Measurements from ENCODE around the gene NCAPG2.
A peak's percentile ranks its signal among the peaks of the same experiment; 100 is the strongest.

NCAPG2 gene, protein sequence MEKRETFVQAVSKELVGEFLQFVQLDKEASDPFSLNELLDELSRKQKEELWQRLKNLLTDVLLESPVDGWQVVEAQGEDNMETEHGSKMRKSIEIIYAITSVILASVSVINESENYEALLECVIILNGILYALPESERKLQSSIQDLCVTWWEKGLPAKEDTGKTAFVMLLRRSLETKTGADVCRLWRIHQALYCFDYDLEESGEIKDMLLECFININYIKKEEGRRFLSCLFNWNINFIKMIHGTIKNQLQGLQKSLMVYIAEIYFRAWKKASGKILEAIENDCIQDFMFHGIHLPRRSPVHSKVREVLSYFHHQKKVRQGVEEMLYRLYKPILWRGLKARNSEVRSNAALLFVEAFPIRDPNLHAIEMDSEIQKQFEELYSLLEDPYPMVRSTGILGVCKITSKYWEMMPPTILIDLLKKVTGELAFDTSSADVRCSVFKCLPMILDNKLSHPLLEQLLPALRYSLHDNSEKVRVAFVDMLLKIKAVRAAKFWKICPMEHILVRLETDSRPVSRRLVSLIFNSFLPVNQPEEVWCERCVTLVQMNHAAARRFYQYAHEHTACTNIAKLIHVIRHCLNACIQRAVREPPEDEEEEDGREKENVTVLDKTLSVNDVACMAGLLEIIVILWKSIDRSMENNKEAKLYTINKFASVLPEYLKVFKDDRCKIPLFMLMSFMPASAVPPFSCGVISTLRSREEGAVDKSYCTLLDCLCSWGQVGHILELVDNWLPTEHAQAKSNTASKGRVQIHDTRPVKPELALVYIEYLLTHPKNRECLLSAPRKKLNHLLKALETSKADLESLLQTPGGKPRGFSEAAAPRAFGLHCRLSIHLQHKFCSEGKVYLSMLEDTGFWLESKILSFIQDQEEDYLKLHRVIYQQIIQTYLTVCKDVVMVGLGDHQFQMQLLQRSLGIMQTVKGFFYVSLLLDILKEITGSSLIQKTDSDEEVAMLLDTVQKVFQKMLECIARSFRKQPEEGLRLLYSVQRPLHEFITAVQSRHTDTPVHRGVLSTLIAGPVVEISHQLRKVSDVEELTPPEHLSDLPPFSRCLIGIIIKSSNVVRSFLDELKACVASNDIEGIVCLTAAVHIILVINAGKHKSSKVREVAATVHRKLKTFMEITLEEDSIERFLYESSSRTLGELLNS

GRCh38 chr7:158704524-158705233 lies at the start of gene NCAPG2:
NCAPG2 (minus strand) TSS chr7:158704804; CDS start chr7:158701899, 2,905 bp downstream.
- H3K9ac ChIP-seq (ENCODE audit: low read depth in 1 of 2, low read length in 2 of 2), result peak within 1 kb of the TSS; percentile 84 to 93
- peaks cover 9 to 14% of the 10 kb centered on the region in 2 donors for H3K4me1 ChIP-seq (ENCODE audit: control insufficient read depth in 2 of 2, insufficient read depth in 2 of 2, low read length in 2 of 2)
- H3K27me3 ChIP-seq (ENCODE audit: control insufficient read depth in 2 of 2, insufficient read depth in 2 of 2, low read length in 2 of 2), result no peaks in the 10 kb centered on the region
- H3K9me3 ChIP-seq (ENCODE audit: control insufficient read depth in 2 of 2, low read length in 2 of 2), result no peaks in the 10 kb centered on the region
- peak within 1 kb of the TSS; percentile 82 to 90 for H3K4me3 ChIP-seq (ENCODE audit: low read length in 2 of 2)
- peaks cover 0 to 2% of the 10 kb centered on the region in 2 donors for H3K36me3 ChIP-seq (ENCODE audit: control insufficient read depth in 2 of 2, insufficient read depth in 2 of 2, low read length in 2 of 2)
- peak within 1 kb of the TSS; percentile 94 to 96 for H3K27ac ChIP-seq (ENCODE audit: low read depth in 2 of 2, low read length in 2 of 2)

DNA sequence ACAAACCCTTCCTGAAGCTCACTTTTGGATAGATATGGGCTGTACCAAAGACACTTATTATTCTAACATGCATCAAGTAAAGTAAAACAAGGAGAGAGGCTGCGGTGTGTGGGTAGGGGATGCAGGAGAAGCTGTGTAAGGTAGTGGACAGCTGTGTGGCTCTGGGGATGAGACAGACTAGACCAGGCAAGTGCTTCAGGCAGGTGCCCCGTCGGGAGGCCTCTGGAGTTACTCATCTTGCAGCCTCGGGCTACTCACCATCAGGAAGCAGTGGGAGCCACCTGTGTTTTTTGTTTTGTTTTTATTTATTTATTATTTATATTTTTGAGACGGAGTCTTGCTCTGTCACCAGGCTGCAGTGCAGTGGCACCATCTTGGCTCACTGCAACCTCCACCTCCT lies 49.3 kb upstream of the NCAPG2 start:
- Histone ChIP-seq H3K9me3 (ENCODE audit: control insufficient read depth in 2 of 2, low read length in 2 of 2) (no peaks in the 10 kb centered on the region), H3K4me3 (ENCODE audit: low read length in 2 of 2) (no peak overlapping the region), H3K27ac (ENCODE audit: low read depth in 2 of 2, low read length in 2 of 2) (no peak overlapping the region), H3K27me3 (ENCODE audit: control insufficient read depth in 2 of 2, insufficient read depth in 2 of 2, low read length in 2 of 2) (no peaks in the 10 kb centered on the region), H3K9ac (ENCODE audit: low read depth in 1 of 2, low read length in 2 of 2) (no peak overlapping the region), H3K36me3 (ENCODE audit: control insufficient read depth in 2 of 2, insufficient read depth in 2 of 2, low read length in 2 of 2) (peaks cover 20 to 32% of the 10 kb centered on the region in 2 donors), H3K4me1 (ENCODE audit: control insufficient read depth in 2 of 2, insufficient read depth in 2 of 2, low read length in 2 of 2) (no peaks in the 10 kb centered on the region)

- Histone ChIP-seq H3K9ac (ENCODE audit: low read depth in 1 of 2, low read length in 2 of 2) (no peak overlapping the region), H3K27me3 (ENCODE audit: control insufficient read depth in 2 of 2, insufficient read depth in 2 of 2, low read length in 2 of 2) (no peaks in the 10 kb centered on the region), H3K27ac (ENCODE audit: low read depth in 2 of 2, low read length in 2 of 2) (no peak overlapping the region), H3K9me3 (ENCODE audit: control insufficient read depth in 2 of 2, low read length in 2 of 2) (no peaks in the 10 kb centered on the region), H3K4me3 (ENCODE audit: low read length in 2 of 2) (no peak overlapping the region), H3K4me1 (ENCODE audit: control insufficient read depth in 2 of 2, insufficient read depth in 2 of 2, low read length in 2 of 2) (no peaks in the 10 kb centered on the region), H3K36me3 (ENCODE audit: control insufficient read depth in 2 of 2, insufficient read depth in 2 of 2, low read length in 2 of 2) (peaks cover 20 to 29% of the 10 kb centered on the region in 2 donors)
Measured at GRCh38 chr7:158751751-158752150, 47.1 kb upstream of the NCAPG2 start.

DNA sequence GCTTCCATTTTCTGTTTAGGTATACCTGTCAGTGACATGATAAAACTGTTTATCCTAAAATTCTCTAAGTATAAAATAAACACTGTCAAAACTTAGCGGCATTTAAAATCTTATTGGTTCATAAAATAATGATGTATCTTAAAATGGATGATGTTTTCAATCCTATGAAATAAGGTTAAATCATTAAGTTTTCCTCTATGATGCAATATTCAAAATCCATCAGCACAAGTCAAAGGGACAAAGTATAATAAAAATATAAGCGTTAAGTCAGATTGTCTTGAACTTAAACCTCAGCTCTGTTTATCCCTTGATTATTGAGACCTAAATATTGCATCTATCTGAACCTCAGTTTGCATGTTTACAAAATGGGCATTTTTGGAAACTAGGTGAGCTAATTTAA lies 46.6 kb upstream of the NCAPG2 start:
- H3K27ac ChIP-seq (ENCODE audit: low read depth in 2 of 2, low read length in 2 of 2), result no peak overlapping the region
- H3K9ac ChIP-seq (ENCODE audit: low read depth in 1 of 2, low read length in 2 of 2), result no peak overlapping the region
- no peak overlapping the region for H3K4me3 ChIP-seq (ENCODE audit: low read length in 2 of 2)
- H3K36me3 ChIP-seq (ENCODE audit: control insufficient read depth in 2 of 2, insufficient read depth in 2 of 2, low read length in 2 of 2), result peaks cover 20 to 29% of the 10 kb centered on the region in 2 donors
- H3K9me3 ChIP-seq (ENCODE audit: control insufficient read depth in 2 of 2, low read length in 2 of 2), result no peaks in the 10 kb centered on the region
- H3K27me3 ChIP-seq (ENCODE audit: control insufficient read depth in 2 of 2, insufficient read depth in 2 of 2, low read length in 2 of 2), result no peaks in the 10 kb centered on the region
- H3K4me1 ChIP-seq (ENCODE audit: control insufficient read depth in 2 of 2, insufficient read depth in 2 of 2, low read length in 2 of 2), result no peaks in the 10 kb centered on the region

DNA sequence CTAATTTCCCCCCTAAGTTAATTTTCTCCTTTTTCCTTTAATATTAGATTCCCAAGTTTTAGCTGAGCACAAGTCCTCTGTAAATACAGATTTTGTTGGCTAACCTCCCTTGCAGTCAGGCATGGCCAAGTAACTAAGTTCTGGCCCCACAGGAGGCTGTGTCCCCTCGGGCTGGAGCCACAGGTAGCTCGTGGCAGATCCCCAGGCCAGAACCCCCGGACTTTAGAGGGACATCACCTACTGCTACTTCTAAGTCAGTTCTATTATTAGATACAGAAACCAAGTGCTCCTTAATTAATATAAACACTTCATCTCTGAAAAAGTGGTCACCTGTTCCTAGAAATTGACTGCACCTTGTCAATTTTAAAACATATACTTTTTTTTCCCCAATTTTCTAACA lies 46.1 kb upstream of the NCAPG2 start:
- H3K4me1 ChIP-seq (ENCODE audit: control insufficient read depth in 2 of 2, insufficient read depth in 2 of 2, low read length in 2 of 2), result no peaks in the 10 kb centered on the region
- no peak overlapping the region for H3K9ac ChIP-seq (ENCODE audit: low read depth in 1 of 2, low read length in 2 of 2)
- H3K27ac ChIP-seq (ENCODE audit: low read depth in 2 of 2, low read length in 2 of 2), result no peak overlapping the region
- no peaks in the 10 kb centered on the region for H3K27me3 ChIP-seq (ENCODE audit: control insufficient read depth in 2 of 2, insufficient read depth in 2 of 2, low read length in 2 of 2)
- H3K36me3 ChIP-seq (ENCODE audit: control insufficient read depth in 2 of 2, insufficient read depth in 2 of 2, low read length in 2 of 2), result peaks cover 20 to 26% of the 10 kb centered on the region in 2 donors
- no peaks in the 10 kb centered on the region for H3K9me3 ChIP-seq (ENCODE audit: control insufficient read depth in 2 of 2, low read length in 2 of 2)
- H3K4me3 ChIP-seq (ENCODE audit: low read length in 2 of 2), result no peak overlapping the region

- H3K9me3 ChIP-seq (ENCODE audit: control insufficient read depth in 2 of 2, low read length in 2 of 2), result no peaks in the 10 kb centered on the region
- no peaks in the 10 kb centered on the region for H3K4me1 ChIP-seq (ENCODE audit: control insufficient read depth in 2 of 2, insufficient read depth in 2 of 2, low read length in 2 of 2)
- peaks cover 11 to 19% of the 10 kb centered on the region in 2 donors for H3K36me3 ChIP-seq (ENCODE audit: control insufficient read depth in 2 of 2, insufficient read depth in 2 of 2, low read length in 2 of 2)
- no peak overlapping the region for H3K4me3 ChIP-seq (ENCODE audit: low read length in 2 of 2)
- no peak overlapping the region for H3K9ac ChIP-seq (ENCODE audit: low read depth in 1 of 2, low read length in 2 of 2)
- no peaks in the 10 kb centered on the region for H3K27me3 ChIP-seq (ENCODE audit: control insufficient read depth in 2 of 2, insufficient read depth in 2 of 2, low read length in 2 of 2)
- no peak overlapping the region for H3K27ac ChIP-seq (ENCODE audit: low read depth in 2 of 2, low read length in 2 of 2)
Measured at GRCh38 chr7:158749396-158749795, 44.8 kb upstream of the NCAPG2 start.

DNA sequence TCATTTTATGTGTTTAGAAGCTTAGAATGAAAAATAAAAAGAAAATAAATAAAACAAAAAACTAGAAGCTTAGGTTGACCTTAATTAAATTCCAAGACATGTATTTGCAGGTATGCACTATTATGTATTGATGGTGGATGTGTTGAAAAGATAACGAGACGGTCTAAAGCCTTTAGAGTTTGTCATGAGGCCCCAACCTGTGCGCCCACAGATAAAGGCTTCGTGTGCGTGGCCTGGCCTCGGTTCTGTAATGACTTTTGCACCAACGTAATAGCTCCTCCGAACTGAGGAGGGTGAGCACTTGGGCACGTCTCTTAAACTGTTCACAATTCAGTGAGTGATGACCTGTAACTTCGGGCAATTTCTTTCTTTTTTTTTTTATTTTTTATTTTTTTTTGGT lies 43.7 kb upstream of the NCAPG2 start:
- no peak overlapping the region for H3K4me3 ChIP-seq (ENCODE audit: low read length in 2 of 2)
- H3K27me3 ChIP-seq (ENCODE audit: control insufficient read depth in 2 of 2, insufficient read depth in 2 of 2, low read length in 2 of 2), result no peaks in the 10 kb centered on the region
- no peaks in the 10 kb centered on the region for H3K9me3 ChIP-seq (ENCODE audit: control insufficient read depth in 2 of 2, low read length in 2 of 2)
- H3K36me3 ChIP-seq (ENCODE audit: control insufficient read depth in 2 of 2, insufficient read depth in 2 of 2, low read length in 2 of 2), result peaks cover 13 to 17% of the 10 kb centered on the region in 2 donors
- no peak overlapping the region for H3K27ac ChIP-seq (ENCODE audit: low read depth in 2 of 2, low read length in 2 of 2)
- no peaks in the 10 kb centered on the region for H3K4me1 ChIP-seq (ENCODE audit: control insufficient read depth in 2 of 2, insufficient read depth in 2 of 2, low read length in 2 of 2)
- H3K9ac ChIP-seq (ENCODE audit: low read depth in 1 of 2, low read length in 2 of 2), result no peak overlapping the region

- Histone ChIP-seq H3K4me1 (ENCODE audit: control insufficient read depth in 2 of 2, insufficient read depth in 2 of 2, low read length in 2 of 2) (no peaks in the 10 kb centered on the region), H3K9ac (ENCODE audit: low read depth in 1 of 2, low read length in 2 of 2) (no peak overlapping the region), H3K27me3 (ENCODE audit: control insufficient read depth in 2 of 2, insufficient read depth in 2 of 2, low read length in 2 of 2) (no peaks in the 10 kb centered on the region), H3K9me3 (ENCODE audit: control insufficient read depth in 2 of 2, low read length in 2 of 2) (no peaks in the 10 kb centered on the region), H3K4me3 (ENCODE audit: low read length in 2 of 2) (no peak overlapping the region), H3K36me3 (ENCODE audit: control insufficient read depth in 2 of 2, insufficient read depth in 2 of 2, low read length in 2 of 2) (peaks cover 14 to 26% of the 10 kb centered on the region in 2 donors), H3K27ac (ENCODE audit: low read depth in 2 of 2, low read length in 2 of 2) (no peak overlapping the region)
Measured at GRCh38 chr7:158747408-158747807, 42.8 kb upstream of the NCAPG2 start.

- peaks cover 14 to 27% of the 10 kb centered on the region in 2 donors for H3K36me3 ChIP-seq (ENCODE audit: control insufficient read depth in 2 of 2, insufficient read depth in 2 of 2, low read length in 2 of 2)
- H3K9ac ChIP-seq (ENCODE audit: low read depth in 1 of 2, low read length in 2 of 2), result no peak overlapping the region
- no peak overlapping the region for H3K4me3 ChIP-seq (ENCODE audit: low read length in 2 of 2)
- H3K4me1 ChIP-seq (ENCODE audit: control insufficient read depth in 2 of 2, insufficient read depth in 2 of 2, low read length in 2 of 2), result no peaks in the 10 kb centered on the region
- no peaks in the 10 kb centered on the region for H3K9me3 ChIP-seq (ENCODE audit: control insufficient read depth in 2 of 2, low read length in 2 of 2)
- H3K27ac ChIP-seq (ENCODE audit: low read depth in 2 of 2, low read length in 2 of 2), result no peak overlapping the region
- H3K27me3 ChIP-seq (ENCODE audit: control insufficient read depth in 2 of 2, insufficient read depth in 2 of 2, low read length in 2 of 2), result no peaks in the 10 kb centered on the region
Measured at GRCh38 chr7:158746957-158747356, 42.4 kb upstream of the NCAPG2 start.
